OCI-LY1 (cell line): Measurements from ENCODE around the gene FNDC4.

Source experiments
- CTCF ChIP-seq: fragments of 200-600 bp; sonication (generic), shearing (Covaris generic); IDR thresholded peaks from 2 replicates; pipeline ENCODE4 v1.5.1; 2017; ENCODE audit warnings: mild to moderate bottlenecking, antibody characterized with exemption, low read length, moderate library complexity, mixed read lengths
- EZH2 ChIP-seq: fragments of 200-600 bp; sonication (generic), shearing (Covaris generic); IDR thresholded peaks from 2 replicates; pipeline ENCODE4 v1.8.0; 2017; ENCODE audit warnings: borderline replicate concordance, mixed run types, mild to moderate bottlenecking, antibody characterized with exemption, low read length, moderate library complexity, mixed read lengths

GRCh38 chr2:27445155-27445554, 49.8 kb downstream of the FNDC4 start:
- TF ChIP-seq CTCF (no peak), EZH2 (no peak)
